Fibroblast of skin of right quadriceps (primary cell): Measurements from ENCODE around the gene ZC3H18.

Experiments
- DNase-seq: peaks from one replicate; pipeline ENCODE4 v3.0.0-alpha.2; 2013

ZC3H18 gene

GRCh38 chr16:88627531-88628411 is 57.6 kb downstream of the ZC3H18 start:
- DNase-seq = no peak

- DNase-seq = no peak
Measured at GRCh38 chr16:88628512-88628974, 58.3 kb downstream of the ZC3H18 start.

- DNase-seq = no peak
Measured at GRCh38 chr16:88629835-88630234, 59.6 kb downstream of the ZC3H18 start.

GRCh38 chr16:88630433-88630832 is 60.2 kb downstream of the ZC3H18 start:
- DNase-seq = no peak

GRCh38 chr16:88630941-88631340 is 60.7 kb downstream of the ZC3H18 start:
- DNase-seq = no peak

- no peak for DNase-seq
Measured at GRCh38 chr16:88631384-88631783, 61.2 kb downstream of the ZC3H18 start.

GRCh38 chr16:88631920-88632586 is 61.9 kb downstream of the ZC3H18 start:
- no peak for DNase-seq

- no peak for DNase-seq
Measured at GRCh38 chr16:88632587-88632930, 62.4 kb downstream of the ZC3H18 start.

- DNase-seq = no peak
Measured at GRCh38 chr16:88633684-88634140, 63.5 kb downstream of the ZC3H18 start.

- DNase-seq = peak; percentile 21
Measured at GRCh38 chr16:88634141-88634993, 64.2 kb downstream of the ZC3H18 start.

GRCh38 chr16:88634994-88635670 is 64.9 kb downstream of the ZC3H18 start:
- DNase-seq = no peak

- no peak for DNase-seq
Measured at GRCh38 chr16:88635671-88636319, 65.6 kb downstream of the ZC3H18 start.

GRCh38 chr16:88636488-88637265 is 66.5 kb downstream of the ZC3H18 start:
- DNase-seq = no peak

- no peak for DNase-seq
Measured at GRCh38 chr16:88638323-88639230, 68.4 kb downstream of the ZC3H18 start, which contains the start of gene IL17C. IL17C (plus strand) TSS chr16:88638572; CDS start chr16:88638642, 70 bp downstream.

GRCh38 chr16:88639231-88640038 is 69.2 kb downstream of the ZC3H18 start:
- DNase-seq = no peak

- DNase-seq = no peak
Measured at GRCh38 chr16:88640039-88640495, 69.9 kb downstream of the ZC3H18 start.

GRCh38 chr16:88640498-88641247 is 70.5 kb downstream of the ZC3H18 start:
- DNase-seq = no peak
